Esophagus squamous epithelium (tissue), 5 donors: Measurements from ENCODE around the gene KCNQ1. TPM values are rescaled to one million over a fixed set of nuclear protein-coding genes. Genes with fewer than 3 reads are reported as not detected.

Experiments used
- DNase-seq: peaks from one replicate; lab custom pipeline; 2025; lab: John Stamatoyannopoulos, UW
- H3K27ac ChIP-seq, 4 donors: fragments of 200-600 bp; sonication (generic); one replicate each; pipeline ENCODE4 v1.5.1; 2016 to 2019; ENCODE audit warnings: mild to moderate bottlenecking in 1 of 4
- H3K27me3 ChIP-seq, 4 donors: fragments of 200-600 bp; sonication (generic); 1 replicate in 3 of 4; 2 replicates in 1 of 4; pipeline versions ENCODE4 v1.5.1 to v1.6.0; 2017 to 2021; ENCODE audit warnings: antibody characterized with exemption in 1 of 4
- H3K36me3 ChIP-seq, 3 donors: fragments of 200-600 bp; sonication (generic); one replicate each; pipeline ENCODE4 v1.5.1; 2016 to 2019
- H3K4me1 ChIP-seq, 3 donors: fragments of 200-600 bp; sonication (generic); one replicate each; pipeline ENCODE4 v1.5.1; 2017 to 2019
- H3K4me3 ChIP-seq, 4 donors: fragments of 200-600 bp; sonication (generic); 1 replicate in 3 of 4; 2 replicates in 1 of 4; pipeline ENCODE4 v1.5.1; 2016 to 2019; ENCODE audit warnings: mild to moderate bottlenecking in 2 of 4, moderate library complexity in 1 of 4
- H3K9me3 ChIP-seq, 3 donors: fragments of 200-600 bp; sonication (generic); one replicate each; pipeline ENCODE4 v1.5.1; 2016 to 2019
- POLR2A ChIP-seq, 4 donors: fragments of 450-650 bp; IDR thresholded peaks; one replicate each; pipeline ENCODE4 v1.6.1; 2017; ENCODE audit warnings: antibody characterized with exemption in 4 of 4, mild to moderate bottlenecking in 4 of 4, moderate library complexity in 3 of 4
- WGBS, 2 donors: methylation state at CpG; one replicate each; pipeline ENCODE4 v1.1.5; 2018; 5-methylcytosine and 5-hydroxymethylcytosine counted together
- intact Hi-C: fragments of 100-400 bp; cut with DNase I; formaldehyde crosslinking; loops from one replicate; pipeline ENCODE4 v1.15.0; 2022
- total RNA-seq, 4 donors: library from RNA; depleted of rRNA; stranded (reverse); fragments of >200 nt; gene quantifications; one replicate each; pipeline ENCODE4 v1.1.0, GENCODE V29; 2016
- TF ChIP-seq, protein P1 (sequence below), 6 experiments: fragments of 450-650 bp in 4 of 6; fragments of 200-600 bp in 2 of 6; sonication (generic) in 2 of 6; IDR thresholded peaks; one replicate each; pipeline ENCODE4 v1.5.1; 2016 to 2019; ENCODE audit warnings: antibody characterized with exemption in 6 of 6, mild to moderate bottlenecking in 4 of 6, moderate library complexity in 4 of 6
- donor health status: DM: yes; HTN: yes; CAD: no.

KCNQ1 gene
- total RNA-seq, 4 donors from 2014 or later = 0.61 to 3.1 (median 0.72) TPM

GRCh38 chr11:2572491-2573239, 127.9 kb downstream of the KCNQ1 start:
- Histone ChIP-seq H3K9me3 (no peaks in the 10 kb centered on the region), H3K36me3 (no peaks in the 10 kb centered on the region), H3K27ac (no peak overlapping the region), H3K27me3 (no peaks in the 10 kb centered on the region), H3K4me3 (no peak overlapping the region), H3K4me1 (peaks cover 0 to 5% (median 0%) of the 10 kb centered on the region in 3 donors)
- WGBS, 2 donors = 96 to 100% methylated on average over 5 of the region's 33 CpGs
- intact Hi-C loops = no loop called here
- no peak for TF ChIP-seq POLR2A (IDR thresholded peaks at IDR 0.05)
- TF ChIP-seq, protein P1, sequence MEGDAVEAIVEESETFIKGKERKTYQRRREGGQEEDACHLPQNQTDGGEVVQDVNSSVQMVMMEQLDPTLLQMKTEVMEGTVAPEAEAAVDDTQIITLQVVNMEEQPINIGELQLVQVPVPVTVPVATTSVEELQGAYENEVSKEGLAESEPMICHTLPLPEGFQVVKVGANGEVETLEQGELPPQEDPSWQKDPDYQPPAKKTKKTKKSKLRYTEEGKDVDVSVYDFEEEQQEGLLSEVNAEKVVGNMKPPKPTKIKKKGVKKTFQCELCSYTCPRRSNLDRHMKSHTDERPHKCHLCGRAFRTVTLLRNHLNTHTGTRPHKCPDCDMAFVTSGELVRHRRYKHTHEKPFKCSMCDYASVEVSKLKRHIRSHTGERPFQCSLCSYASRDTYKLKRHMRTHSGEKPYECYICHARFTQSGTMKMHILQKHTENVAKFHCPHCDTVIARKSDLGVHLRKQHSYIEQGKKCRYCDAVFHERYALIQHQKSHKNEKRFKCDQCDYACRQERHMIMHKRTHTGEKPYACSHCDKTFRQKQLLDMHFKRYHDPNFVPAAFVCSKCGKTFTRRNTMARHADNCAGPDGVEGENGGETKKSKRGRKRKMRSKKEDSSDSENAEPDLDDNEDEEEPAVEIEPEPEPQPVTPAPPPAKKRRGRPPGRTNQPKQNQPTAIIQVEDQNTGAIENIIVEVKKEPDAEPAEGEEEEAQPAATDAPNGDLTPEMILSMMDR (IDR thresholded peaks at IDR 0.05) = no peak
- DNase-seq = no peak

DNA sequence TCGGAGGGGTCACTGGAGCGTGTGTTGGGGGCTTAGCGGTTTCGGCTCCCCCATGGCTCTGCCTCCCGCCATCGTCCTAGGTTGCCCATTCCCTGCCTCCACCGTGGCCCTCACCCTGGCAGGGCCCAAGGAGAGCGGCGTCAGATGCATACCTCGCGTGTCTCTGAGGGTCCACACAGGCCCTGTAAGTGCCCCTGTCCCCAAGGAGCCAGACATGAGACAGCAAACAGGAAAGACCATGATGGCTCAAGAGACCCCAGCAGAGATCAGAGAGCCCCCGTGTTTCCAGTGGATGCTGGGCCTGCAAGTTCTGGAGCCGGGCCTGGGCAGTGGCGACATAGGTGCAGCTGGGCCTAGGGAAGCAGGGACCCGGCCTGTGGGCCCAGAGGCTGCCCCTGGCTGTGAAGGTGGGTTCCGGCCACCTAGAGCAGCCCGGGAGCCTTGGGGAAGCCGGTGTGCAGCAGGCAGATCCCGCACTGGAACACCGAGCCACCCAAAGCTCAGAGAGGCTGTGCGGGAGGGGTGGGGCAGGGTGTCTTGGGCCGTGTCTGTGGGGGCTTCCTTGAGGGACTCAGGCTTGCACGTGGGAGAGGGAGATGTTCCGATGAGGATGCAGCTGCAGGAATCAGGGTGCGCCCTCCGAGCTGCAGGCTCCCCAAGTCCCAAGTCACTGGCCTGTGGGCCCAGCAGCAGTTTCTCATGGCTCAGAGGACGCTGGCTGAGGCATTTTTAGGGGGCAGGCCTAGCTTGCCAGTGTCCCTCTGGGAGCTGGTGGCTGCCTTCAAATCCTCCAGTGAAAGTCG, 128.6 kb downstream of the KCNQ1 start:
- no peak for DNase-seq
- no peak overlapping the region for H3K27ac ChIP-seq
- H3K4me3 ChIP-seq = no peak overlapping the region
- H3K4me1 ChIP-seq = peaks cover 0 to 5% (median 0%) of the 10 kb centered on the region in 3 donors
- no peaks in the 10 kb centered on the region for H3K27me3 ChIP-seq
- intact Hi-C loops = no loop called here
- TF ChIP-seq POLR2A (IDR thresholded peaks at IDR 0.05) = no peak
- TF ChIP-seq, protein P1 (IDR thresholded peaks at IDR 0.05) = no peak
- H3K9me3 ChIP-seq = no peaks in the 10 kb centered on the region
- WGBS, 2 donors = 87 to 95% methylated on average over 7 to 13 of the region's 28 CpGs
- no peaks in the 10 kb centered on the region for H3K36me3 ChIP-seq

DNA sequence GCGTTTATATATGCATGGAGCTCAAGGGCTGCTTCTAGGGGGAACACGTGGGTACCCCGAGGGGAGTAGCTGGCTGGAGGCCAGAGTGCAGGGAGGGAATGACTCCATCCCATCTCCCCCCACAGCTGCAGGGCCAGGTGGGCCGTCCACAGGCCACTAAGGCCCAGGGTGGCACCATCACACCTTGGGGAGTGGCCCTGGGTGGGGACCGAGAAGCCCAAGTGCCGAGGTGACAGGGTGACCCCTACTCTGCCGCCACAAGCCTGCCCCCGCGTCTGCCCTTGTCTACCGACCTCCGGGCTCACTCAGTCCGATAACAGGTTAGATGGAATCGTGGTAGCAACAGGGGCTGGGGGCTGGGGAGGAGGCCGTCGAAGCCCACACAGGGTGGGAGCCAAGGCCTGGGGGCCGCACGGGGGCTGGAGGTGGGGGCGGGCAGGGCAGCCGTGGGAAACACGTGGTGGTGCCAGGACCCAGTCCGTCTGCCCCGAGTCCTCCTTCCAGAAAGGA, 129.3 kb downstream of the KCNQ1 start:
- Histone ChIP-seq H3K27me3 (no peaks in the 10 kb centered on the region), H3K9me3 (no peaks in the 10 kb centered on the region), H3K27ac (no peak overlapping the region), H3K4me3 (no peak overlapping the region), H3K4me1 (peaks cover 0 to 5% (median 0%) of the 10 kb centered on the region in 3 donors), H3K36me3 (no peaks in the 10 kb centered on the region)
- DNase-seq = no peak
- TF ChIP-seq POLR2A (IDR thresholded peaks at IDR 0.05) = no peak
- TF ChIP-seq, protein P1 (IDR thresholded peaks at IDR 0.05) = no peak
- WGBS, 2 donors = 95% methylated on average over 4 of the region's 22 CpGs; no CpG with 5 or more reads in 1 of the 2 donors
- intact Hi-C loops = no loop called here

DNA sequence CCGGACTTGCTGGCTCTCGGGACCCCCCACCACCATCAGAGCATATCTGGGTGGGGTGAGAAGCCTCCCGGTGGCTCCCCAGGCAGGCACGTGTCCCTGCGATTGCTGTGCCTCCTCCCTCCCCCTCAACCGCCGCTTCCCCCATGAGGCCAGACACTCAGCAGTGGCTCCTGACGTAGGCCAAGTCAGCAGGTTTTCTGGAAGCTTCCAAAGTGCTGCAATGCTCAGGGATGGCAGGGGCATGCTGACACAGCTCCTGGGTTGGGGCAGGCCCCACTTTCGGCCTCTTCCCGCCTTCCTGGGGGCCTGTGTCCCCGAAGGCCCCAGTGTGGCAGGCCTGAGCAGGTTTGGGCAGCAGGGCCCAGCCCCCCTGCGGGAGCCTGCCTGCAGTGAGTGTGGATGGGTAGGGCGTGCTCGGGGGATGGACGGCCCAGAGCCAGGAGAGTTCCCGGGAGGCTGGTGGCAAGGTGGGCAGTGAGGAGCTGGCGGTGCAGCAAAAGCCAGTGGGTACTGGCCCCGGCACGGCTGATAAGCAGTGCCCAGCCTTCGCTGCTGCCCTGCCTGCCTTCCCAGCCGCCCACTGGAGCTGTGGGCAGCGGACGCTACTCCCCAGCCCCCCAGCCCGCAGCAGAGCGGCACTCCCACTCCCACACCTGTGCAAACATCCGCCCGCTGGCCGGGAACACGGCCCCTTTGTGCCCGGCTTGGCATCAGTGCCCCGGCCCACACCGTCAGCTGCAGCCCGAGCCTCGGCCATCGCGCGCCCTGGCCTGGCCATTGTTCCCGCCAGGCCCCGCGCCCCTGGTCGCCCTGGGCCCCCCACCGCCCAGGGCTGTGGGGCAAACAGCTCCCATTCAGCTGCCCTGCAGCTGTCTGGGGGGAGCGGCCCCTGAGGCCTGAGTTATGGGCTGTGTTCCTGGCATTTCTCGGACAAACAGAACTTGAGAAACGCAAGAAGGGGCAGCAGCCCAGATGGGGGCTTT, 130.0 kb downstream of the KCNQ1 start:
- intact Hi-C loops = no loop called here
- Histone ChIP-seq H3K27ac (no peak overlapping the region), H3K4me1 (peaks cover 0 to 5% (median 0%) of the 10 kb centered on the region in 3 donors), H3K36me3 (no peaks in the 10 kb centered on the region), H3K4me3 (no peak overlapping the region), H3K27me3 (no peaks in the 10 kb centered on the region), H3K9me3 (no peaks in the 10 kb centered on the region)
- DNase-seq = no peak
- 72% methylated on average over 6 of the region's 45 CpGs; no CpG with 5 or more reads in 1 of the 2 donors for WGBS, 2 donors
- no peak for TF ChIP-seq POLR2A (IDR thresholded peaks at IDR 0.05)
- TF ChIP-seq, protein P1 (IDR thresholded peaks at IDR 0.05) = no peak
